SH-SY5Y (cell line): ENCODE data around the gene C5orf24.

Experiments used
- GATA2 ChIP-seq: IDR thresholded peaks from 2 replicates; pipeline ENCODE4 v1.6.1; 2011; ENCODE audit warnings: mild to moderate bottlenecking, low read depth, low read length
- GATA3 ChIP-seq: IDR thresholded peaks from 2 replicates; pipeline ENCODE4 v1.6.1; 2011; ENCODE audit warnings: low read depth, mild to moderate bottlenecking, low read length, moderate library complexity

DNA sequence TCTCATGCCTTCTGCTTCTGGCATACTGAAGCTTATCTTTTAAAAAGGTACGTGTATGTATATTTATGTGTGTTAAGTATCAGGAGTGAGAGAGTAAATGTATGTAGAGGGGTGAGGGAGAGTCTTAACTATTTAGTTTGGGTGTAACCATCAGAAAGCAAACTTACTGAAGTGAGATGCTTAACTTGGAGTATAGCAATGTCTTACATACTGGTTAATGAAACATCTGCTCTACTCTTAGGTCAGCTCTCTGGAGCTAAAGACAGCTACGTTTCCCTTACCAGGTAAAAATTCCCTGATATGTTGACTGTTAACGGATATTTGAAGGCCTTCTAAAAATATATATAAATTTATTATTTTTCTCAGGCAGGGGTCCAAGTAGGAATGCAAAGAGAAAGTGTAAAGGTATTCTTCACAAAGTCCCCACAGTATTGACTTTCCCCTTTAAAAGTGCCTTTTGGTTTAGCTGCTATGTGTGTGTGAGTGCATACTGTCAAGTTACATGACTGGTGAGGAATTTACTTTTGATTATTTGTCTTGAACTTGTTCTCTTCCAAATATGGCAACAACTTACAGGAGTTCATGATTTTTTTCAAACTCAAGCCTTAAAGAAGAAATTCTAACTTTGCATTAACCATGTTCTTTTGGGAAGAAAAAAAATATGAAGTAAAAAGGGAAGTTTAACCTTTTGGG is 12.3 kb upstream of the C5orf24 start:
- TF ChIP-seq GATA2 (no peak), GATA3 (no peak)
